Astrocyte of the cerebellum (primary cell): ENCODE measurements around the gene SPATA31D1.

Source experiments
- DNase-seq: peaks from one replicate; pipeline ENCODE4 v3.0.0-alpha.2; 2011; ENCODE audit warnings: low read depth
- H3K4me3 ChIP-seq: 2 replicates; pipeline ENCODE4 v1.5.1; 2011; ENCODE audit warnings: mild to moderate bottlenecking, low read depth, low read length, moderate library complexity
- in situ Hi-C: cut with HindIII; loops from 2 replicates; pipeline ENCODE4 v1.10.0; 2017; ENCODE audit warnings: low sequenced_read_pairs
- TF ChIP-seq, protein P1 (sequence below): IDR thresholded peaks from 2 replicates; pipeline ENCODE4 v1.5.1; 2012; ENCODE audit warnings: low read length, low read depth, moderate library complexity, mild to moderate bottlenecking; ENCODE audit errors: missing control alignments

Gene SPATA31D1

DNA sequence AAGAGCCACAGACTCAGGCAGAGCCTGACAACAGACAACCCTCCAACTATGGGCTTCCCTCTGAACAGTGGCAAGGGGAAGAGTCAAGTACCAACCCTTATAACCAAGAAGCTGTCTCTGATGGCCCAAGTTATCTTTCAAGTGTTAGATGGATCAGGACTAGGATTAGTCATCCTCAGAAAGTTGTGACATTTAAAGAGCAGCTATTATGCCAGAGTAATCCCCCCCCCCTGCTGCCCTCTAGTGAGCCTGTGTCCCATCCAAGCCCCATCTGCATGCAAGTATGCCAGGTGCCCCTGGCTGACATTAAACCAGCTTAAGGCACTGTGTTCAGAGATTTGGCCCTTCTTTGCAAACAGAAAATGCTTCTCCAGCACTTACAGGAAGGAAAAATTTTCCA, 16.8 kb upstream of the SPATA31D1 start:
- H3K4me3 ChIP-seq = no peak overlapping the region
- no peak for DNase-seq
- in situ Hi-C loops = no loop called here
- TF ChIP-seq, protein P1, sequence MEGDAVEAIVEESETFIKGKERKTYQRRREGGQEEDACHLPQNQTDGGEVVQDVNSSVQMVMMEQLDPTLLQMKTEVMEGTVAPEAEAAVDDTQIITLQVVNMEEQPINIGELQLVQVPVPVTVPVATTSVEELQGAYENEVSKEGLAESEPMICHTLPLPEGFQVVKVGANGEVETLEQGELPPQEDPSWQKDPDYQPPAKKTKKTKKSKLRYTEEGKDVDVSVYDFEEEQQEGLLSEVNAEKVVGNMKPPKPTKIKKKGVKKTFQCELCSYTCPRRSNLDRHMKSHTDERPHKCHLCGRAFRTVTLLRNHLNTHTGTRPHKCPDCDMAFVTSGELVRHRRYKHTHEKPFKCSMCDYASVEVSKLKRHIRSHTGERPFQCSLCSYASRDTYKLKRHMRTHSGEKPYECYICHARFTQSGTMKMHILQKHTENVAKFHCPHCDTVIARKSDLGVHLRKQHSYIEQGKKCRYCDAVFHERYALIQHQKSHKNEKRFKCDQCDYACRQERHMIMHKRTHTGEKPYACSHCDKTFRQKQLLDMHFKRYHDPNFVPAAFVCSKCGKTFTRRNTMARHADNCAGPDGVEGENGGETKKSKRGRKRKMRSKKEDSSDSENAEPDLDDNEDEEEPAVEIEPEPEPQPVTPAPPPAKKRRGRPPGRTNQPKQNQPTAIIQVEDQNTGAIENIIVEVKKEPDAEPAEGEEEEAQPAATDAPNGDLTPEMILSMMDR = no peak

DNA sequence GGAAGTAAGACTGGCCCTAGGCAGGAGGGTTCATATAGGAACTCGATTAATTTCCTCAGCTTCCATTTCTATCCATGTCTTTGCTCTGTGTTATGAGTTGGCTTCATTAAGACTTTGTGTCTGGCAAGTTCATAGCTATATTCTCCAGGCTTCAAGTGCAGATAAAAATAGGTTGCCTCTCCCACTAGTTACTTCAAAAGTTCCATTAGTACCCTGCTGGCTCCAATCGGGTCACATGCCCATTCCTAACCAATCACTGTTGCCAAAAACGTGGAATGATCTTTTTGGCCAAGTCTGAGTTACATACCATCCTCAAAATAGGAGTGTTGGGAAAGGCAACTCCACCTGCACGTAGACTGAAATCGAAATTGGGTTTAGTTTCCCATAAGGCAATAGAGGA, 13.8 kb upstream of the SPATA31D1 start:
- in situ Hi-C loops = loop anchor here (25.0 kb wide), 1 partner anchor 87 kb away; no protein-coding TSS in a partner anchor
- no peak overlapping the region for H3K4me3 ChIP-seq
- TF ChIP-seq, protein P1 = no peak

DNA sequence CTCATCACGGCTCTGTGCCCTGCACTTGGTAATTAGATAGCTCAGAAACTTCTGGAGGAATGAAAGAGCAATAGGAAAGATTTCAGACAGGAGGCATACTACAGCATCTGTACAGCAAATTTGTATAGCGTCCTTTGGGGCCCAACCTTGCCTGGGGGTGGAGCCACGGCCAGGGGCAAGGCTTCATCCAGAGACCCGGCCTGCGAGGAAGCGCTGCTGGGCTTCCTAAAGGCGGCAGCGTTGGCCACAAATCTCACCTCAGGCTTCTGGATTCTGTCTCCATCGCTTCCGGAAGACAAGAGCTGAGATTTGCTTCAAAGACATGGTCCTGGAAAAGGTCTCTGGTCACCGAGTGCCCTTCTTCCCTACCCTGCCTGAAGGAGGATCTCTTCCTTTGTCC, 12.2 kb upstream of the SPATA31D1 start:
- TF ChIP-seq, protein P1 = no peak
- DNase-seq = no peak
- H3K4me3 ChIP-seq = no peak overlapping the region
- in situ Hi-C loops = loop anchor here (25.0 kb wide), 1 partner anchor 89 kb away; no protein-coding TSS in a partner anchor

More for the DNA sequence above, 13.8 kb upstream of the SPATA31D1 start:
- DNase-seq = no peak

DNA sequence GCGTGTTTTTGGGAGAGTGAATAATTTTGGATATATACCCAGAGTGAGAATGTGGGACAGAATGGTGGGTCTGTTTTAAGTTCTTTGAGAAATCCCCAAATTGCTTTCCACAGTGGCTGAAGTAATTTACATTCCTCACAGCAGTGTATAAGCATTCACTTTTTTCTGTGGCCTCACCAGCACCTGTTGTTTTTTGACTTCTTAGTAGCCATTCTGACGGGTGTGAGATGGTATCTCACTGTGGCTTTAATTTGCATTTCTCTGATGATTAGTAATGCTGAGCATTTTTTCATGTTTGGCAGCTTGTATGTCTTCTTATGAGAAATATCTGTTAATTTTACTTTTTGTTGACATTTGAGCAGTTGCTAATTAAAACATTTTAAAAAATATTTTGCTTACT, 9.4 kb upstream of the SPATA31D1 start:
- DNase-seq = peak; percentile 6
- in situ Hi-C loops = loop anchor here (25.0 kb wide), 1 partner anchor 92 kb away; no protein-coding TSS in a partner anchor
- TF ChIP-seq, protein P1 = no peak
- no peak overlapping the region for H3K4me3 ChIP-seq

DNA sequence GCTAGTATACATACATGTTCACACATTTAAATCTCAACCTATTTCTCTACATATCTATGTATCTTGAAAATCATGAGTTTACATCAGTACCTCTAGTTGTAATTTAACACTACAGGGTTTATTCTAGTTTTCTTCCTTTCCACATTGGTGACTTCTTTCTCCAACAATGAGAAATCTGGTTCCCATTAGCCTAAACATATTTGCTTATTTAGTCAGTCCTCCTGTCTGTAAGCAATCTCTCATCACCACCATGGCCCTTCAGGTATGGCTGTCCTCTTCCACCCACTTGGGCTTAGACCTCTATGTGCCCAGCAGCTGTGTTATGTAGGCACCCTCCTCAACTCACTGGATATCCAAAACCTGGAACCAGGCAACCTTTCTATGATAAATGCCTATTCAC, 8.0 kb upstream of the SPATA31D1 start:
- TF ChIP-seq, protein P1 = no peak
- H3K4me3 ChIP-seq = no peak overlapping the region
- DNase-seq = no peak
- in situ Hi-C loops = loop anchor here (25.0 kb wide), 1 partner anchor 93 kb away; no protein-coding TSS in a partner anchor

DNA sequence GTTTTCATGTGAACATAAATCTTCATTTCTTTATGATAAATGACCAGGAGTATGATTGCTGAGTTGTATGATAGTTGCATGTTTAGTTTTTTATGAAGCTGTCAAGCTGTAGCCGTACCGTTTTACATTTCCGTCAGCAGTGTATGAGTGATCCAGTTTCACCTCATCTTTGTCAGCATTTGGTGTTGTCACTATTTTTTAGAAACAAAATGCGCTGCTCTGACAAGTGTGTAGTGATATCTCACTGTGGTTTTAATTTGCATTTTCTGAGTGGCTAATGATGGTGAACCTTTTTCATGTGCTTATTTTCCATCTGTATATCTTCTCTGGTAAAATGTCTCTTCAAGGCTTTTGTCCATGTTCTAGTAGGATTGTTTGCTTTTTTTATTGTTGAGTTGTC, 6.7 kb upstream of the SPATA31D1 start:
- in situ Hi-C loops = loop anchor here (25.0 kb wide), 1 partner anchor 95 kb away; no protein-coding TSS in a partner anchor
- TF ChIP-seq, protein P1 = no peak
- no peak overlapping the region for H3K4me3 ChIP-seq
- no peak for DNase-seq
